SK-N-MC (cell line): Measurements from ENCODE around the gene CHST5.

ENCODE experiments used
- DNase-seq: peaks from one replicate; pipeline ENCODE4 v3.0.0-alpha.2; 2011; ENCODE audit warnings: low read depth, low spot score
- H3K27ac ChIP-seq: fragments of 200-600 bp; sonication (generic); 2 replicates; pipeline ENCODE4 v1.5.1; 2016; ENCODE audit warnings: mixed run types
- H3K36me3 ChIP-seq: fragments of 200-600 bp; sonication (generic); 2 replicates; pipeline ENCODE4 v1.6.1; 2017; ENCODE audit warnings: antibody characterized with exemption, low read length, mixed read lengths; ENCODE audit not compliant: insufficient read depth
- H3K4me3 ChIP-seq: fragments of 200-600 bp; sonication (generic); 2 replicates; pipeline ENCODE4 v1.5.1; 2016
- H3K9ac ChIP-seq: fragments of 200-600 bp; sonication (generic); 2 replicates; pipeline ENCODE4 v1.8.0; 2017; ENCODE audit warnings: mixed run types, mixed read lengths; ENCODE audit not compliant: insufficient read length
- H3K9me3 ChIP-seq: fragments of 200-600 bp; sonication (generic); 2 replicates; pipeline ENCODE4 v1.6.1; 2017; ENCODE audit warnings: low read depth, mild to moderate bottlenecking, antibody characterized with exemption, low read length, moderate library complexity, mixed read lengths
- EZH2 ChIP-seq: fragments of 200-600 bp; sonication (generic); IDR thresholded peaks from one replicate; pipeline ENCODE4 v1.6.1; 2017; ENCODE audit warnings: antibody characterized with exemption
- FOXP2 ChIP-seq: optimal IDR thresholded peaks from 2 replicates; pipeline ENCODE3; 2011; ENCODE audit warnings: mild to moderate bottlenecking, moderate library complexity; ENCODE audit not compliant: insufficient read depth; ENCODE audit errors: extremely low read length, control extremely low read depth
- POLR2AphosphoS5 ChIP-seq: IDR thresholded peaks from 2 replicates; pipeline ENCODE4 v1.6.1; 2012; ENCODE audit warnings: mild to moderate bottlenecking, low read depth, low read length, borderline replicate concordance

Gene CHST5

GRCh38 chr16:75479421-75479990 is 56.4 kb downstream of the CHST5 start:
- TF ChIP-seq EZH2 (no peak), FOXP2 (no peak), POLR2AphosphoS5 (no peak)
- H3K4me3 ChIP-seq = no peak overlapping the region
- H3K9ac ChIP-seq = no peak overlapping the region
- H3K27ac ChIP-seq = no peak overlapping the region
- no peak for DNase-seq
- H3K9me3 ChIP-seq = no peaks in the 10 kb centered on the region
- no peaks in the 10 kb centered on the region for H3K36me3 ChIP-seq
